ENCODE results near the gene NUFIP2.
"Not testable (repeated sequence)": the region's sequence is repeated elsewhere in the genome, so short reads cannot be mapped to it uniquely, and the experiment has no call there.

NUFIP2 gene

GRCh38 chr17:29278692-29279091, 15.3 kb downstream of the NUFIP2 start:
- DNase-seq: no peak

- DNase-seq: no peak
Measured at GRCh38 chr17:29273924-29274323, 20.0 kb downstream of the NUFIP2 start.

- DNase-seq: not testable (repeated sequence)
Measured at GRCh38 chr17:29271980-29272379, 22.0 kb downstream of the NUFIP2 start.

- no peak for DNase-seq
Measured at GRCh38 chr17:29263916-29264315, 30.0 kb downstream of the NUFIP2 start.

GRCh38 chr17:29257756-29258155, 36.2 kb downstream of the NUFIP2 start:
- no peak for DNase-seq

- no peak for DNase-seq
Measured at GRCh38 chr17:29256735-29257466, 37.0 kb downstream of the NUFIP2 start.

GRCh38 chr17:29255926-29256522, 37.9 kb downstream of the NUFIP2 start:
- no peak for DNase-seq

GRCh38 chr17:29253037-29253436, 40.9 kb downstream of the NUFIP2 start:
- DNase-seq: no peak

- no peak for DNase-seq
Measured at GRCh38 chr17:29252101-29252791, 41.7 kb downstream of the NUFIP2 start.

- no peak for DNase-seq
Measured at GRCh38 chr17:29251184-29251583, 42.8 kb downstream of the NUFIP2 start.

GRCh38 chr17:29250666-29251065, 43.3 kb downstream of the NUFIP2 start:
- DNase-seq: no peak

- DNase-seq: no peak
Measured at GRCh38 chr17:29248845-29249244, 45.1 kb downstream of the NUFIP2 start.

- DNase-seq: no peak
Measured at GRCh38 chr17:29247219-29247618, 46.7 kb downstream of the NUFIP2 start.

GRCh38 chr17:29246628-29247027, 47.3 kb downstream of the NUFIP2 start, which contains the start of gene CRYBA1:
Gene CRYBA1 (plus strand): TSS chr17:29246859. CDS start chr17:29246864, 5 bp downstream.
- no peak for DNase-seq

GRCh38 chr17:29245401-29245800, 48.5 kb downstream of the NUFIP2 start:
- DNase-seq: no peak

GRCh38 chr17:29243792-29244191, 50.2 kb downstream of the NUFIP2 start:
- no peak for DNase-seq

GRCh38 chr17:29242790-29243189, 51.2 kb downstream of the NUFIP2 start:
- no peak for DNase-seq

- no peak for DNase-seq
Measured at GRCh38 chr17:29242051-29242450, 51.9 kb downstream of the NUFIP2 start.

- peak in 1 of 2 experiments; percentile 24 for DNase-seq
Measured at GRCh38 chr17:29240968-29241963, 52.7 kb downstream of the NUFIP2 start.

GRCh38 chr17:29240477-29240876, 53.5 kb downstream of the NUFIP2 start:
- no peak for DNase-seq

- DNase-seq: no peak
Measured at GRCh38 chr17:29238133-29238850, 55.7 kb downstream of the NUFIP2 start.

Data from activated CD4-positive, alpha-beta T cell treated with anti-CD3 and anti-CD28 coated beads, Interleukin-2, amount 50 U/mL, for 48 hours (primary cell).